ENCODE results near the gene PCBP3. TPM values are rescaled to one million over a fixed set of nuclear protein-coding genes. Genes with fewer than 3 reads are reported as not detected.

The PCBP3 gene
- total and polyA plus RNA-seq, 2 of the 8 experiments (the other 6 are each of a cell fraction or from before 2014, with no cell fraction given), result 3.5 to 6.3 TPM

DNA sequence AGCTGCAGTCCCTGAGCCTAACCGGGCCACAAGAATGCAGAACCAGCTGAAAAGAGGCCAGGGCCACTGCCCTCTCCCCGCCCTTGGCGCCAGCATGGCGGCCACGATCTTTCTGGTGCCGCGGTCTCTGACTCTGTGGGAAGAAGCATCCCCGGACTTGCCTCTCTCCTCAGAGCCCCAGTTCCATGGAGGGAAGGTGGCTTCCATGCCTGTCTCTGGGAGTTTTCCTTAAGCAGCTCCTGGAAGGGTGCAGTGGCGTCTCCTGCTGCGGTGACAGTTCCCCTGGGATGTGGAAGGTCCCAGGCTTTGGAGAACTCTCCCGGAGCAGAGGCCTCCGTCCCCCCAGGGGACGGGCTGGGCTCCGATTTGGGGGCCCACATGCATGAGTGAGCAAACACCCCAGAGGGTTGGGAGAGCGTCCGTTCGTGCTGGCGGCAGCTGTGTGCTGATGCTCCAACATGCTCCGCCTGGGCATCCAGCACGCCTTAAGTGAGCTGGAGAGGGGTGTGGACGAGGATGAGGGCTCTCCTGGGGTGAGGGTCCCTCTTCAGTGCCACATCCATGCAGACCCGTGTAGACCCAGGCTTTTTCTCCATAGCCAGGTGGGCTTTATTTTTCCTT, 228.2 kb downstream of the PCBP3 start (continued):
- TF ChIP-seq ASH2L (IDR thresholded peaks at IDR 0.05; ENCODE audit: low read length) (no peak), SIN3A (conservative IDR thresholded peaks at IDR 0.05 in 1 of 2, IDR thresholded peaks at IDR 0.05 in 1 of 2; ENCODE audit: low read depth in 1 of 2, low read length in 2 of 2) (no peak), MAX (IDR thresholded peaks at IDR 0.05) (no peak), YY1 (IDR thresholded peaks at IDR 0.05; ENCODE audit: low read depth, low read length) (no peak), KDM4A (IDR thresholded peaks at IDR 0.05; ENCODE audit: low read depth, low read length, severe bottlenecking) (no peak), GABPA (IDR thresholded peaks at IDR 0.05; ENCODE audit: borderline replicate concordance, insufficient read depth, low read length) (no peak), BCL11A (IDR thresholded peaks at IDR 0.05; ENCODE audit: low read depth in 2 of 2, low read length in 2 of 2) (no peak)
